GDM1 (cell line): ENCODE data around the gene PLCL2.
"Not testable (repeated sequence)": the region's sequence is repeated elsewhere in the genome, so short reads cannot be mapped to it uniquely, and the experiment has no call there.

Experiments
- DNase-seq: peaks from one replicate; lab custom pipeline; 2025; lab: John Stamatoyannopoulos, UW

Gene PLCL2

DNA sequence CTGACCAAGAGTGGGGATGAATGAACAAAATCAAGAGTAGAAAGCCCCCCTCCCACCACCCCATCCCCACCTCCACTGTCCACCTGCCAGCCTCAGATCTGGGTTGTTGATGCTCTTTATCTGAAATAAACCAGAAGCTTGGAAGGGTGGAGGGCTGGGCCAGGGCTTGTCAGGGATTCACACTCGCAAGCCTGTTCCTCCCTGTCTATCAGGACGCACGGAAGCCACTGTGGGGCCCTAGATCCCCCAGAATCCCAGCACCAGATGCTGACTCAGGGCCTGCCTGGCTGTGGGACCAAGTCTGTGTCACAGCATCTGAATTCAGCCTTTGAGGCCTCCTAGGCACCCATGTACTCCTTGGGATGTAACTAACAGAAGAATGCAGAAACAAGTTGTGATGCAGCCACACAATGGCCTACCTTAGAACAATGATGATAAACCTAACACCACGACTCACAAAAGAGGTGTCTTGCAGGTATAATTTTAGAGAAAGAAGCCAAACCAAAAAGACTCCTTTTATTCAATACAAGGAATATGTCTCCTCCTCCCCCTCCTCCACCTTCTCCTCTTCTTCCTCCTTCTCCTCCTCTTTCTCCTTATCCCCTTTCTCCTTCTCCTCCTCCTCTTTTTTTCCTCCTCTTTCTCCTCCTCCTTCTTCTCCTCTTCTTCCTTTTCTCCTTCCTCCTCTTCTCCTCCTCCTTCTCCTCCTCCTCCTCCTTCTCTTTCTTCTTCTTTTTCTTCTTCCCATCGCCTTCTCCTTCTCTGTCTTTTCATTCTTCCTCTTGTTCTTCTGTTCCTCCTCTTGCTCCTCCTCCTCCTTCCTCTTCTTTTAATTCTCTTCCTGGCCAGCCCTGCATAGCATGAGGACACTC lies 234.7 kb downstream of the PLCL2 start:
- DNase-seq: no peak

GRCh38 chr3:17120115-17120514 lies 235.4 kb downstream of the PLCL2 start:
- DNase-seq: no peak

- no peak for DNase-seq
Observed at GRCh38 chr3:17121336-17121735, 236.6 kb downstream of the PLCL2 start.

- DNase-seq: no peak
Observed at GRCh38 chr3:17122758-17123157, 238.0 kb downstream of the PLCL2 start.

DNA sequence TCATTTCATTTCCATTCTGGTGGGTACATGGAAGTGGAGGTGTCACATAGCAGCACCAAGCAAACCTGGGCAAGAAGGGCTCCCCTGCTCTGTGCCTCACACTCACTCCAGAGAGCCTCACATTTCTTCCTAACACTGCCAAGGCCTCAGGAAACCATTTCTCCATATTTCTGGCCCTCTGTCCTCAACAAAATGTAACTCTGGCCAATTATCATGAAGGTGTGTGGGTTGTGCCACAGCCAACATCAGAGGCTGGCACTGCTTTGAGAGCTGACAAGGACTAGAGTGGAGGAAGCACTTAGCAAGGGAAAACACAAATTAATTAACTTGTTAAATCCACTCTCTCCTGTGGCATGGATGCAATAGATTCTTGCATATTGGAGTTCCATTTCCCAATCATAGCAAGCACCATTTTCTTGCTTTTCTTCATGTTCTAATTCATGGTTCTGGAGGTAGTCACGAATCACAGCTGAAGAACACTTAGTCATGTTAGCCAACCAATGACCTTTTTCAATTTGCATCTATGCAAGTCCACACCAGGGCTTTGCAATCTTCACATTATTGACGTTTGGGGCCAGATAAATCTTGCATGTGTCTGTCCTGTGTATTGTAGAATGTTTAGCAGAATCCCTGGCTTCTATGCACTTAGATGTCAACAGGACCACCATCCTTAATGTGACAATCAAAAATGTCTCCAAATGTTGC lies 241.1 kb downstream of the PLCL2 start:
- DNase-seq: no peak

DNA sequence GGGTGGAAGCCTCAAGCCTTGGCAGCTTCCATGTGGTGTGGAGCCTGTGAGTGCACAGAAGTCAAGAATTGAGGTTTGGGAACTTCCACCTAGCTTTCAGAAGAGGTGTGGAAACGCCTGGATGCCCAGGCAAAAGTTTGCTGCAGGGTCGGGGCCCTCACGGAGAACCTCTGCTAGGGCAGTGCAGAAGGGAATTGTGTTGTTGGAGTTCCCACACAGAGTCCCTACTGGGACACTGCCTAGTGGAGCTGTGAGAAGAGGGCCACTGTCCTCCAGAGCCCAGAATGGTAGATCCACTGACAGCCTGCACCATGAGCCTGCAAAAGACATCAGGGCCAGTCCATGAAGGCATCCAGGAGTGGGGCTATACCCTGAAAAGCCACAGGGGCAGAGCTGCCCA lies 243.9 kb downstream of the PLCL2 start:
- not testable (repeated sequence) for DNase-seq

DNA sequence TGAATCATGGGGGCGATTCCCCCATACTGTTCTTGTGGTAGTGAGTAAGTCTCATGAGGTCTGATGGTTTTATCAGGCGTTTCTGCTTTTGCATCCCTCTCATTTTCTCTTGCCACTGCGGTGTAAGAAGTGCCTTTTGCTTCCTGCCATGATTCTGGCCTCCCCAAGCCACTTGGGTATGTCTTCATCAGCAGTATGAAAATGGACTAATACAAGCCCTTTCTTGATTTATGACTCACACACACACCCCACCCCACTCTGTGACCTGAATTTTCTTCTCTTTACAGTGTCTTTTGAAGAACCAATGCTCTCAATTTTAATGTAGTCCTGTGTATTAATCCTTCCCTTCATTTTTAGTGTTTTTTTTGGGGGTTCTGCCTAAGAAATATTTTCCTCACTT lies 244.8 kb downstream of the PLCL2 start:
- DNase-seq: no peak

DNA sequence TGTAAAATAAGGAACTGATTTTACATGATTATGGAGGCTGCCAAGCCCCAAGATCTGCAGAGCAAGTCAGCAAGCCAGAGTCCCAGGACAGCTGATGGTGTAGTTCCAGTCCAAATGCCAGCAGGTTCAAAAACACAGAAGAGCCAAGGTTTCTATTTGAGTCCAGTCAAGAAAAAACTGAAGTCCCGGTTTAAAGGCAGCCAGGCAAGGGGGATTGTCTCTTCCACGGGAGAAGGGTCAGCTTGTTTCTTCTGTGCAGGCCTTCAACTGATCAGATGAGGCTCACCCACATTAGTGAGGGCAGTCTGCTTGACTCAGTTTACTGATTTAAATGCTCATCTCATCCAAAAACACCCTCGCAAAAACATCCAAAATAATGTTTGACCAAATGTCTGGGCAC lies 246.2 kb downstream of the PLCL2 start:
- DNase-seq: no peak

- no peak for DNase-seq
Observed at GRCh38 chr3:17132286-17133115, 247.7 kb downstream of the PLCL2 start.

GRCh38 chr3:17133632-17134545 lies 249.1 kb downstream of the PLCL2 start:
- DNase-seq: no peak

- no peak for DNase-seq
Observed at GRCh38 chr3:17135696-17136095, 250.9 kb downstream of the PLCL2 start.

DNA sequence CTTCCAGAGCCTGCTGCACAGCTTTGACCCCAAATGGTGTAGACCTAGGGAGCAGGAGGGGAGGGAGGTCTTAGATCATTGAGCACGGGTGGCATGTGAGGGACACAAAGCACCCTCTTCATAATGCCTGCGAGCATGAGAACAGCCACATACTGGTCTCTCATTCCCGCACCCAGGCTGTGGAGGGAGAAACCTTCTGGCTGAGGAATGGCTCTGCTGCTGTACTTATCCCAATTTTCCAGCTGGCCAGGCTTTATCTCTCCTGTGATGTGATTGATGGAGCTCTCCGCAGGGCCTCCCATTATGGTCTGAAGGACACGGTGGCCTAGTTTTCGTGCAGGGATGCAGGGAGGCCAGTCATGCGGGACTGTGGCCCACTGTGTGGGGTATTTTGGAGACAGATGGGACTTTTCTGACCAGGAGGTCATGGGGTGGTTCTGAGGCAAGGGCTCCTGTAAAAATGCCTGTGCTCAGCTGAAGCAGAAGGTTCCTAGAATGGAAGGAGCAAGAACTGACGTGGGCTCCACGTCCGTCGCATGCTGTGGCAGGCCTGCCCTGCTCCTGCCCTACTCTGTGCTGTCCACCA lies 251.5 kb downstream of the PLCL2 start:
- DNase-seq: no peak

DNA sequence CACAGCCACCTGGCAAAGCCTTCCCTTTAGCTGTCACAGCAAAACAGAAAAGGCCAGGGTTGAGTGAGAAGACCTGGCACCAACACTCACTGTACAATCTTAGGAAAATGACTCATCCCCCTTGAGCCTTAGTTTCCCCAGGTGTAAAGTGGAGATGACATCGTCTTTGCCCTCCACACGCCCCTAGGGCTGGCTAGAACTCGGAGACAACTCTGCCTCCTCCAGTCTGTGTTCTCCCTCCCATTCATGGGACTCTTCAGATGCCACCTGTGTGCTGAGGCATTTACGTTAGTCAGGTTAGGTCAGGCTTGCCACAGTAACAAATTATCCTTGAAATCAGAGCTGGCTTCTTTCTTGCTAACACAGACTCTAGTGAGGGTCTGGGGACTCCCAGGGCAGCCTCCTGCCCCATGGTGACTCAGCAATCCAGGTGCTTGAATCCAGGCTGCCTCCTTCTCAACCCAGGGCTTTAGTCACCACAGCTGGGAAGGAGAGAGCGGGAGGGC lies 252.6 kb downstream of the PLCL2 start:
- DNase-seq: no peak

GRCh38 chr3:17138246-17139039 lies 253.7 kb downstream of the PLCL2 start:
- no peak for DNase-seq
